WI38 (cell line): Measurements from ENCODE around the gene KAT6B.

Source experiments
- H3K4me3 ChIP-seq: 2 replicates; pipeline ENCODE4 v1.5.1; 2011; ENCODE audit warnings: low read depth, mild to moderate bottlenecking, control low read depth, low read length
- TF ChIP-seq, protein P1 (sequence below): IDR thresholded peaks from 2 replicates; pipeline ENCODE4 v1.5.1; 2012; ENCODE audit warnings: low read depth, mild to moderate bottlenecking, control low read depth, low read length

Gene KAT6B

DNA sequence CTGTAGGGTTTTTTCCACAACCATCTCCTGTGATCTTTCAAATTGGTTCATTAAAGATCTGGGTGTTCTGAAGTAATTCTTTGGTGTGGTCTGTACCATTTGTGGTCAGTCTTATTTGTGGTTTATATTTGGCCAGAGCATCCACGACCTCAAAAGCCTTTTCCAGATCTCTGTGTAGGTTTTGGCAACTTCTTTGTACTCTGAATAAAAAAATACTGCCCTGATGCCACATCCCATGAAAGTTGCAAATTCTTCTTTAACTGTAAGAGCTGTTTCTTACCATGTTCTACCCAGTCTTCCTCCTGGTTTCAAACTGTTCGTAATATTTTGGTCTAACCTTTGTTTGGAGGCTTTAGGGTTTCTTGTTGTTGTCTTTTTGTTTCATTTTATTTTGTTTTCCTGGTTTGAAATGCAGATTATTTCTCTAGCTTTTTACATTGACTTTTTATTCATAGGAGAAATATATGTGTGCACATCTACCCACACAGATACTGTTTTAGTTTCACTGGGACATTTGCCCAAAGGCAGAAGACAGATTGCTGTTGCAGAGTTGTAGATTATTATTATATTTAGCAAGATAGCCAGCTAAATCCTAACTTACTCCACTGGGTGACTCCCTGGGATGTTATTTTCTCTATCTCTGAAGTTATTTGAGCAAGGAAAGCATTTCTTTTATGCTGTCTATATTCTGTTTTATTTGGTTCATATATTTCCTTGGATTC is 161.8 kb downstream of the KAT6B start:
- TF ChIP-seq, protein P1, sequence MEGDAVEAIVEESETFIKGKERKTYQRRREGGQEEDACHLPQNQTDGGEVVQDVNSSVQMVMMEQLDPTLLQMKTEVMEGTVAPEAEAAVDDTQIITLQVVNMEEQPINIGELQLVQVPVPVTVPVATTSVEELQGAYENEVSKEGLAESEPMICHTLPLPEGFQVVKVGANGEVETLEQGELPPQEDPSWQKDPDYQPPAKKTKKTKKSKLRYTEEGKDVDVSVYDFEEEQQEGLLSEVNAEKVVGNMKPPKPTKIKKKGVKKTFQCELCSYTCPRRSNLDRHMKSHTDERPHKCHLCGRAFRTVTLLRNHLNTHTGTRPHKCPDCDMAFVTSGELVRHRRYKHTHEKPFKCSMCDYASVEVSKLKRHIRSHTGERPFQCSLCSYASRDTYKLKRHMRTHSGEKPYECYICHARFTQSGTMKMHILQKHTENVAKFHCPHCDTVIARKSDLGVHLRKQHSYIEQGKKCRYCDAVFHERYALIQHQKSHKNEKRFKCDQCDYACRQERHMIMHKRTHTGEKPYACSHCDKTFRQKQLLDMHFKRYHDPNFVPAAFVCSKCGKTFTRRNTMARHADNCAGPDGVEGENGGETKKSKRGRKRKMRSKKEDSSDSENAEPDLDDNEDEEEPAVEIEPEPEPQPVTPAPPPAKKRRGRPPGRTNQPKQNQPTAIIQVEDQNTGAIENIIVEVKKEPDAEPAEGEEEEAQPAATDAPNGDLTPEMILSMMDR, result no peak
- H3K4me3 ChIP-seq, result no peak overlapping the region

DNA sequence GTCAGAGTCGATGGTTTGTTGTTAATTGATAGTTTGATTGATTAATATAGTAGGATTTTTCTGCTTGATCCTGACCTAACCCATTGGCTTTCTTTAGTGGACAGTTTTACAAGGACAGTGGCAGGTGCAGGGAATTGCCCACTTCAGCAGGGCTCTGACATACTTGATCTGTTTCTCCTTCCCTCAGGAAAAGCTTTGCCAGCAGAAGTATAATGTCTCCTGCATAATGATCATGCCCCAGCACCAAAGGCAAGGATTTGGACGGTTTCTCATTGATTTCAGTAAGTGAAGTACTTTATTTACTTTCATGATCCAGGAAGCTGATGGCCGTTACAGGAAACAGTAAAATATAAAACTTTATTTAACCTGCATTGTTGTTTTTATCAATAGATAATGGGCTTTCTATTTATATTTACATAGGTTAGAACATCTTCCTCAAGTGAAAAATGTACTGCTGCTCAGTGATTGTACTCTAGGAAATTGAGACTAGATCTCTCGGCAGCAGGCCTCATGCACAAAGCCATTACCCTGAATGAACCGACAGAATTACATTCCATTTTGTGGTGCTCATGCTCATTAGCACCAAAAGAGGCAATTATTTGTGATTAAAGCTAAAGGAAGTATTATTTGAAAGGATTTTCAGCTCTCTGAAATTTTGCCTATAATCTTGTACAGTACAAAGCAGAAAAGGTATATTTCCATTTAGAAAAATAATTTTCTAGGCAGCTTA is 162.6 kb downstream of the KAT6B start:
- H3K4me3 ChIP-seq, result no peak overlapping the region
- TF ChIP-seq, protein P1, result no peak

DNA sequence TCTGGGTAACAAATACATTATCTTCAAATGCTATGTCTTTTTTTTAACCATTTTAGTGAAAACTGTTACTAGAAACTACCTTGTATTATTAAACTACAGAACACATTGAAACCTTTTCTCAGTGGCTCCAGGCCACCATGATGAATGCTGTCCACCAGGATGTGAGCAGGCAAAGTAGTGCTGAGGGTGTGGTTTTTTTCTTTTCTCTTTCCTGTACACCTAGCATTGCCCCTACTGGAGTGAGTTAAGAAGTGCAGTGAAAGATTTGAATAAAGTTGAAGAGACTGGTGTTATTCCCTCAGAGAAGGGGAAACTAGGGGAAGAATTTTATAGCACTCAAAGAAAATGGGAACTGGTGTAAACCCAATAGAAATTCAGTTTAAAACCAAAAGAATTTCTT is 165.0 kb downstream of the KAT6B start:
- TF ChIP-seq, protein P1, result peak; percentile 19; the same call in 1 of the 2 replicates
- no peak overlapping the region for H3K4me3 ChIP-seq

DNA sequence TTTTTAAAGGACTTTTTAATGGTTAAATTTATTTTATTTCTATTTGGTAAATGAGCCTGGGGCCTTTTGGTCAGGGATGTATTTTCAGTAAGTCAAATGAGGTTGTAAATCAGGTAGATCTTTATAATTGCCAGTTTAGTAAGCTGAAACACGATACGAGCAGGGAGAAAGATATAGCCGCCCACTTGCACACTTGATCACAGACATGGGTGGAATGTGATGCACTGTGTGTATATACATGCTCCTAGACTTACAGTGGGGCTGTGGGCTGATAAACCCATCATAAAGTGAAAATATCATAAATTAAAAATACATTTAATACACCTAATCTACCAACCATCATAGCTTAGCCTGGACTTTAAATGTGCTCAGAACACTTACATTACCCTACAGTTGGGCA is 165.7 kb downstream of the KAT6B start:
- H3K4me3 ChIP-seq, result no peak overlapping the region
- TF ChIP-seq, protein P1, result no peak

DNA sequence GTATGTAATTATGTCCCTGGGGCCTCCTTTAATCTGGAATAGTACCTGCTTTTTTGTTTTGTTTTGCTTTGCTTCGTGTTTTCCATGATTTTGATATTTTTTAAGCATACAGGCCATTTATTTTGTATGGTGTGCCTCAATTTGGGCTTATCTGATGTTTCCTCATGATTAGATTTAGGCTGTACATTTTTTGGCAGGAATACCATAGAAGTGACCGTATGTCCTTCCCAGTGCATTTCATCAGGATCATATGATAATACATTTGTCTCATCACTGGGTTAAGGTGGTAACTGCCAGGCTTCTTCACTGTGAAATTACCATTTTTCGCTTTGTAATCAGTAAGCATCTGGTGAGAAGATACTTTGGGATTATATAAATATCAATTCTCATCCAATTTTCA is 167.2 kb downstream of the KAT6B start:
- TF ChIP-seq, protein P1, result no peak

DNA sequence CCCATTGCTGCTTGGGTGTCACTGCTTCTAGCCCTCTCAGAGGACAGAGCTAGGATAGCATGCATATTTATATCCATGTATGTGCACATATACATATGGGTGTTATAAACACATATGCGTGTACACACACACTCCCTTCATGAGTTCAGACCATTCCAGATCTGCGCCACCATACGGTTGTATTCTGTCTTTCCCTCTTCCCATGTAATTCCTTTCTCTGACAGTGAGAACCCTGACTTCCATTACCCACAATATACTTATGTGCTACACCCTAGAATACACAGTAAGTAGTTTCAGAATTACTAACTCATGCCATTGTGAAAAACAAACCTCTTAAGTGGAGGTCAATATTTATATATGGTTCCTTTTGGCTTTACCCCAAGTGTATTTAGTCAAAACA is 168.5 kb downstream of the KAT6B start:
- TF ChIP-seq, protein P1, result no peak
- no peak overlapping the region for H3K4me3 ChIP-seq

More for the DNA sequence above, 167.2 kb downstream of the KAT6B start:
- no peak overlapping the region for H3K4me3 ChIP-seq

DNA sequence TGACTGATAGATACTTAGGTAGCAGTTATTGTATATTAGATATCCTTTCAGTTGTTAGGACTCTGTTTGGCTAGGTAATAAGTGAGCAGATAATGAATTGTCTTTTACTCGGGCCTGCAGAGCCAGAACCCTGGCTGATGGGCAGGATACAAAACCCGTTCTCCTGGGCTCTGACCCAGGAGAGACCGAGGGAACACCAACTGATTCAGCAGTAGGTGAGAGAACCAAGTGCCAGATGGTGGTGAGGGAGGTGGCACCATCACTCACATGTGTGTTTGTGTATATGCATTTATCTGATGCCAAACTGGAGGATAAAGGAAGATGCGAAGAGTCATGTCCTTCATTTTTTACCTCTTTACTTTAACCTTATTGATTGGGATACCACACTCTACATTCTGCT is 169.4 kb downstream of the KAT6B start:
- H3K4me3 ChIP-seq, result no peak overlapping the region
- TF ChIP-seq, protein P1, result no peak
